Common myeloid progenitor, CD34-positive (primary cell): Measurements from ENCODE around the gene RGS18.
A peak's percentile ranks its signal among the peaks of the same experiment; 100 is the strongest.
"Not testable (repeated sequence)": the region's sequence is repeated elsewhere in the genome, so short reads cannot be mapped to it uniquely, and the experiment has no call there.

ENCODE experiments used
- CTCF ChIA-PET: fragments of 350-600 bp; sonication (Branson Sonifier 250); formaldehyde crosslinking; loops from one replicate; lab custom pipeline; 2021; ENCODE audit warnings: antibody characterized with exemption; lab: Charles Lee
- POLR2A ChIA-PET: fragments of 350-600 bp; sonication (Branson Sonifier 250); formaldehyde crosslinking; loops from one replicate; lab custom pipeline; 2021; ENCODE audit warnings: antibody characterized with exemption; lab: Charles Lee
- DNase-seq, 3 donors: peaks; one replicate each; pipeline versions ENCODE4 v3.0.0 to v3.0.0-alpha.2; 2013
- H3K27ac ChIP-seq, 2 experiments: 1 replicate in 1 of 2; 2 replicates in 1 of 2; pipeline ENCODE4 v1.7.0; 2013; ENCODE audit warnings: inconsistent platforms in 2 of 2, low read length in 2 of 2, mild to moderate bottlenecking in 2 of 2, low read depth in 1 of 2, moderate library complexity in 1 of 2; ENCODE audit not compliant: severe bottlenecking in 2 of 2, insufficient read depth in 1 of 2, poor library complexity in 1 of 2
- H3K27me3 ChIP-seq, 5 experiments: replicated peaks in 2 of 5; 1 replicate in 3 of 5; 2 replicates in 2 of 5; pipeline versions ENCODE4 v1.6.1 to v1.7.0; 2013; ENCODE audit warnings: low read length in 4 of 5, mild to moderate bottlenecking in 2 of 5, moderate library complexity in 2 of 5, inconsistent platforms in 1 of 5; ENCODE audit not compliant: insufficient read depth in 5 of 5, control insufficient read depth in 4 of 5
- H3K36me3 ChIP-seq, 4 experiments: 1 replicate in 2 of 4; 2 replicates in 2 of 4; pipeline versions ENCODE4 v1.6.1 to v1.7.0; 2013; ENCODE audit warnings: low read length in 3 of 4, control low read depth in 1 of 4, mild to moderate bottlenecking in 1 of 4; ENCODE audit not compliant: control insufficient read depth in 4 of 4, insufficient read depth in 4 of 4
- H3K4me1 ChIP-seq, 4 experiments: 1 replicate in 3 of 4; 2 replicates in 1 of 4; pipeline versions ENCODE4 v1.6.1 to v1.7.1; 2013; ENCODE audit warnings: low read length in 3 of 4, mild to moderate bottlenecking in 3 of 4, control low read depth in 1 of 4, inconsistent platforms in 1 of 4, moderate library complexity in 1 of 4; ENCODE audit not compliant: control insufficient read depth in 4 of 4, insufficient read depth in 4 of 4; ENCODE audit errors: control extremely low read depth in 1 of 4
- H3K4me3 ChIP-seq, 7 experiments: 1 replicate in 4 of 7; 2 replicates in 3 of 7; pipeline versions ENCODE4 v1.5.1 to v1.7.0; 2013; ENCODE audit warnings: mild to moderate bottlenecking in 7 of 7, low read length in 6 of 7, moderate library complexity in 6 of 7, inconsistent platforms in 2 of 7, low read depth in 2 of 7, control low read depth in 1 of 7; ENCODE audit not compliant: insufficient read depth in 4 of 7, control insufficient read depth in 1 of 7; ENCODE audit errors: extremely low read depth in 1 of 7
- H3K9me3 ChIP-seq, 5 experiments: 1 replicate in 4 of 5; 2 replicates in 1 of 5; pipeline versions ENCODE4 v1.6.1 to v1.7.1; 2013; ENCODE audit warnings: low read length in 4 of 5, mild to moderate bottlenecking in 2 of 5, inconsistent platforms in 1 of 5, low read depth in 1 of 5, moderate library complexity in 1 of 5; ENCODE audit not compliant: control insufficient read depth in 4 of 5, insufficient read depth in 2 of 5; ENCODE audit errors: control extremely low read depth in 1 of 5
- WGBS: methylation state at CpG from one replicate; pipeline ENCODE4 v1.1.5; 2013; ENCODE audit not compliant: insufficient coverage; 5-methylcytosine and 5-hydroxymethylcytosine counted together

The RGS18 gene

GRCh38 chr1:192126030-192126619, 32.1 kb upstream of the RGS18 start:
- DNase-seq: peak in 1 of 3 donors; percentile 11
- Histone ChIP-seq H3K27me3 (no peaks in the 10 kb centered on the region), H3K4me3 (no peak overlapping the region), H3K9me3 (peaks cover 0 to 1% (median 1%) of the 10 kb centered on the region in 5 experiments), H3K4me1 (peaks cover 0 to 4% (median 0%) of the 10 kb centered on the region in 4 experiments), H3K36me3 (no peaks in the 10 kb centered on the region), H3K27ac (no peak overlapping the region)
- ChIA-PET CTCF (no interaction called here), POLR2A (interaction anchor here (0.9 kb wide), 1 partner anchor 19 kb away, joined by 3 read pairs; no protein-coding TSS in a partner anchor)
- WGBS: no CpG with 5 or more reads among the region's 2 CpGs

- no peak for DNase-seq
- WGBS: 86% methylated on average over 1 of the region's 1 CpG
- CTCF ChIA-PET: interaction anchor here (0.6 to 1.2 kb wide), 3 partner anchors 9 to 89 kb away, joined by 3 read pairs; no protein-coding TSS in a partner anchor
- H3K27me3 ChIP-seq: no peaks in the 10 kb centered on the region
- POLR2A ChIA-PET: interaction anchor here (0.7 kb wide), 1 partner anchor 55 kb away, joined by 3 read pairs; no protein-coding TSS in a partner anchor
- H3K9me3 ChIP-seq: peaks cover 0 to 1% (median 0%) of the 10 kb centered on the region in 5 experiments
- H3K36me3 ChIP-seq: no peaks in the 10 kb centered on the region
- H3K4me1 ChIP-seq: peaks cover 0 to 4% (median 0%) of the 10 kb centered on the region in 4 experiments
- no peak overlapping the region for H3K4me3 ChIP-seq
- H3K27ac ChIP-seq: no peak overlapping the region
These were observed 28.1 kb upstream of the RGS18 start for GRCh38 chr1:192130175-192130574.

GRCh38 chr1:192130865-192131264, 27.4 kb upstream of the RGS18 start:
- WGBS: 98% methylated on average over 4 of the region's 5 CpGs
- H3K27me3 ChIP-seq, POLR2A ChIA-PET, H3K27ac ChIP-seq, DNase-seq, H3K9me3 ChIP-seq, H3K4me1 ChIP-seq, H3K4me3 ChIP-seq, H3K36me3 ChIP-seq: not testable (repeated sequence)
- CTCF ChIA-PET: interaction anchor here (1.2 kb wide), 1 partner anchor 8 kb away, joined by 3 read pairs; no protein-coding TSS in a partner anchor

GRCh38 chr1:192131914-192132313, 26.3 kb upstream of the RGS18 start:
- H3K27me3 ChIP-seq: no peaks in the 10 kb centered on the region

GRCh38 chr1:192133350-192133926, 24.8 kb upstream of the RGS18 start:
- Histone ChIP-seq H3K4me1 (peaks cover 0 to 4% (median 0%) of the 10 kb centered on the region in 4 experiments), H3K27me3 (no peaks in the 10 kb centered on the region), H3K36me3 (no peaks in the 10 kb centered on the region), H3K27ac (no peak overlapping the region), H3K9me3 (peaks cover 0 to 2% (median 0%) of the 10 kb centered on the region in 5 experiments), H3K4me3 (no peak overlapping the region)
- POLR2A ChIA-PET: no interaction called here
- DNase-seq: no peak
- no CpG with 5 or more reads among the region's 1 CpG for WGBS
- CTCF ChIA-PET: no interaction called here

More at GRCh38 chr1:192131914-192132313, 26.3 kb upstream of the RGS18 start:
- DNase-seq: peak in 1 of 3 donors; percentile 5
- no peaks in the 10 kb centered on the region for H3K36me3 ChIP-seq
- peaks cover 0 to 2% (median 0%) of the 10 kb centered on the region in 5 experiments for H3K9me3 ChIP-seq
- POLR2A ChIA-PET: no interaction called here
- WGBS: 50% methylated on average over 1 of the region's 4 CpGs
- no peak overlapping the region for H3K4me3 ChIP-seq
- H3K4me1 ChIP-seq: peaks cover 0 to 4% (median 0%) of the 10 kb centered on the region in 4 experiments
- CTCF ChIA-PET: interaction anchor here (0.6 kb wide), 1 partner anchor 200 kb away, joined by 3 read pairs; no protein-coding TSS in a partner anchor
- no peak overlapping the region for H3K27ac ChIP-seq

- no peaks in the 10 kb centered on the region for H3K4me1 ChIP-seq
- H3K4me3 ChIP-seq: no peak overlapping the region
- H3K9me3 ChIP-seq: peaks cover 0 to 2% (median 0%) of the 10 kb centered on the region in 5 experiments
- H3K36me3 ChIP-seq: no peaks in the 10 kb centered on the region
- POLR2A ChIA-PET: no interaction called here
- H3K27ac ChIP-seq: no peak overlapping the region
- H3K27me3 ChIP-seq: no peaks in the 10 kb centered on the region
- no CpG with 5 or more reads among the region's 1 CpG for WGBS
- no peak for DNase-seq
- CTCF ChIA-PET: no interaction called here
These were observed 17.9 kb upstream of the RGS18 start for GRCh38 chr1:192140382-192140781.

- no peak overlapping the region for H3K4me3 ChIP-seq
- H3K4me1 ChIP-seq: peaks cover 0 to 15% (median 3%) of the 10 kb centered on the region in 4 experiments
- H3K27me3 ChIP-seq: no peaks in the 10 kb centered on the region
- no peak overlapping the region for H3K27ac ChIP-seq
- H3K9me3 ChIP-seq: peaks cover 0 to 4% (median 0%) of the 10 kb centered on the region in 5 experiments
- ChIA-PET POLR2A (no interaction called here), CTCF (no interaction called here)
- no peak for DNase-seq
- no peaks in the 10 kb centered on the region for H3K36me3 ChIP-seq
- WGBS: 100% methylated on average over 3 of the region's 3 CpGs
These were observed 11.0 kb upstream of the RGS18 start for GRCh38 chr1:192147221-192147620.
